ENCODE measurements around the gene PEX14. TPM values are rescaled to one million over a fixed set of nuclear protein-coding genes. Genes with fewer than 3 reads are reported as not detected.

Gene PEX14
- total and polyA plus RNA-seq, 8 donors = 8.2 to 26.3 (median 12.6) TPM

- WGBS, 5 donors = 76 to 84% (median 81%) methylated on average over 10 to 17 of the region's 17 CpGs
- peak overlapping the region in 4 of 5 donors; percentile 11 to 80 (median 30) for H3K27ac ChIP-seq
- no peaks in the 10 kb centered on the region for H3K9me3 ChIP-seq
- intact Hi-C loops (cut with DNase I; ENCODE audit: low total_unique reads) = no loop called here
- peaks cover 24 to 69% (median 43%) of the 10 kb centered on the region in 4 donors for H3K4me1 ChIP-seq
- peaks cover 49 to 90% (median 85%) of the 10 kb centered on the region in 4 donors for H3K36me3 ChIP-seq
- no peak for TF ChIP-seq POLR2A (IDR thresholded peaks at IDR 0.05)
- no peak for TF ChIP-seq EP300 (IDR thresholded peaks at IDR 0.05)
- no peak for TF ChIP-seq CTCF (IDR thresholded peaks at IDR 0.05)
- TF ChIP-seq POLR2AphosphoS5 (IDR thresholded peaks at IDR 0.05) = no peak
- DNase-seq = no peak
- no peak overlapping the region for H3K4me3 ChIP-seq
- H3K27me3 ChIP-seq = no peaks in the 10 kb centered on the region
Observed at GRCh38 chr1:10643607-10644306, 169.0 kb downstream of the PEX14 start.

GRCh38 chr1:10644307-10645128 lies 169.8 kb downstream of the PEX14 start:
- DNase-seq = no peak
- Histone ChIP-seq H3K36me3 (peaks cover 46 to 94% (median 87%) of the 10 kb centered on the region in 4 donors), H3K27me3 (no peaks in the 10 kb centered on the region), H3K9me3 (no peaks in the 10 kb centered on the region), H3K27ac (peak overlapping the region in 4 of 5 donors; percentile 11 to 80 (median 16)), H3K4me3 (no peak overlapping the region), H3K4me1 (peaks cover 24 to 75% (median 46%) of the 10 kb centered on the region in 4 donors)
- intact Hi-C loops (cut with DNase I; ENCODE audit: low total_unique reads) = no loop called here
- 80 to 90% (median 85%) methylated on average over 32 of the region's 32 CpGs for WGBS, 5 donors
- no peak for TF ChIP-seq CTCF (IDR thresholded peaks at IDR 0.05)
- no peak for TF ChIP-seq POLR2A (IDR thresholded peaks at IDR 0.05)
- no peak for TF ChIP-seq EP300 (IDR thresholded peaks at IDR 0.05)
- no peak for TF ChIP-seq POLR2AphosphoS5 (IDR thresholded peaks at IDR 0.05)

GRCh38 chr1:10646347-10646861 lies 171.7 kb downstream of the PEX14 start:
- 51 to 62% (median 55%) methylated on average over 9 to 12 of the region's 12 CpGs for WGBS, 5 donors
- DNase-seq = peak in 1 of 2 donors; percentile 80
- Histone ChIP-seq H3K27ac (peak overlapping the region; percentile 15 to 78 (median 32)), H3K9me3 (no peaks in the 10 kb centered on the region), H3K36me3 (peaks cover 41 to 100% (median 85%) of the 10 kb centered on the region in 4 donors), H3K27me3 (no peaks in the 10 kb centered on the region), H3K4me1 (peaks cover 11 to 72% (median 33%) of the 10 kb centered on the region in 4 donors), H3K4me3 (no peak overlapping the region)
- no peak for TF ChIP-seq POLR2A (IDR thresholded peaks at IDR 0.05)
- TF ChIP-seq EP300 (IDR thresholded peaks at IDR 0.05) = no peak
- TF ChIP-seq CTCF (IDR thresholded peaks at IDR 0.05) = peak in 1 of 7 experiments; percentile 11
- peak in 1 of 3 donors; percentile 31 for TF ChIP-seq POLR2AphosphoS5 (IDR thresholded peaks at IDR 0.05)
- intact Hi-C loops (cut with DNase I; ENCODE audit: low total_unique reads) = no loop called here
